Adipocyte (in vitro differentiated cells): Measurements from ENCODE around the gene TNFSF8.

ENCODE experiments used
- DNase-seq: peaks from one replicate; pipeline ENCODE4 v3.0.0-alpha.2; 2015; ENCODE audit warnings: low read depth
- H3K27me3 ChIP-seq: replicated peaks from 2 replicates; pipeline ENCODE4 v1.7.0; 2013; ENCODE audit warnings: mild to moderate bottlenecking, low read length, moderate library complexity; ENCODE audit not compliant: control insufficient read depth, insufficient read depth
- H3K36me3 ChIP-seq: 2 replicates; pipeline ENCODE4 v1.7.0; 2013; ENCODE audit warnings: low read length, mild to moderate bottlenecking, moderate library complexity; ENCODE audit not compliant: control insufficient read depth, insufficient read depth, severe bottlenecking
- H3K4me1 ChIP-seq: 2 replicates; pipeline ENCODE4 v1.7.0; 2013; ENCODE audit warnings: mild to moderate bottlenecking, low read length, moderate library complexity; ENCODE audit not compliant: control insufficient read depth, insufficient read depth
- H3K4me3 ChIP-seq: 2 replicates; pipeline ENCODE4 v1.7.0; 2013; ENCODE audit warnings: mild to moderate bottlenecking, low read length, moderate library complexity
- H3K9ac ChIP-seq: 2 replicates; pipeline ENCODE4 v1.7.0; 2013; ENCODE audit warnings: mild to moderate bottlenecking, low read length, moderate library complexity
- H3K9me3 ChIP-seq: 2 replicates; pipeline ENCODE4 v1.7.0; 2013; ENCODE audit warnings: mild to moderate bottlenecking, low read length, moderate library complexity; ENCODE audit not compliant: control insufficient read depth

Gene TNFSF8

GRCh38 chr9:114954956-114955582 is 24.7 kb upstream of the TNFSF8 start:
- Histone ChIP-seq H3K9ac (no peak overlapping the region), H3K36me3 (no peaks in the 10 kb centered on the region), H3K4me1 (peaks cover 37% of the 10 kb centered on the region), H3K4me3 (no peak overlapping the region), H3K9me3 (peaks cover 6% of the 10 kb centered on the region), H3K27me3 (no peaks in the 10 kb centered on the region)
- DNase-seq, result no peak

GRCh38 chr9:114953959-114954358 is 23.6 kb upstream of the TNFSF8 start:
- DNase-seq, result peak; percentile 91
- peak overlapping the region; percentile 20 for H3K4me3 ChIP-seq

DNA sequence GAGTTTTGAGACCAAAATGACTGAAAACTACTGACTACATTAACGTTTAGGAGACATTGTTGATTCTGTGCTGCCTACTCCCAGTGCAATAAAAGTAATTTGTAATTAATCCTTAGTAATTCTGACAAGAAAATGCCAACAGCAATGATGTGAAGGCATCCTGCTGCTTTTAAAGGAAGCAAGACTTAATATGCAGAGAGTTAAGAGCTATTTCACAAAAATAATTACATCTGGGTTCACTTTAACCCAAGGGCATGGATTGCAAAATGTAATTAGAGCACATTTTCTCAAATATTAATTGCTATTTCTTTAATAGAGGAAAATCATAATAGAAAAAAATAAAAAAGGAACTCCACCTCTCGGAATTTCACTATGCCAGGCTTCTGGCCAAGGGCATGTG is 22.7 kb upstream of the TNFSF8 start:
- H3K27me3 ChIP-seq, result no peaks in the 10 kb centered on the region
- H3K36me3 ChIP-seq, result no peaks in the 10 kb centered on the region
- peaks cover 29% of the 10 kb centered on the region for H3K4me1 ChIP-seq
- no peak for DNase-seq
- no peaks in the 10 kb centered on the region for H3K9me3 ChIP-seq
- no peak overlapping the region for H3K9ac ChIP-seq
- no peak overlapping the region for H3K4me3 ChIP-seq

More at GRCh38 chr9:114953959-114954358, 23.6 kb upstream of the TNFSF8 start:
- Histone ChIP-seq H3K27me3 (no peaks in the 10 kb centered on the region), H3K9ac (no peak overlapping the region), H3K36me3 (no peaks in the 10 kb centered on the region), H3K4me1 (peaks cover 36% of the 10 kb centered on the region), H3K9me3 (no peaks in the 10 kb centered on the region)

GRCh38 chr9:114950761-114951160 is 20.4 kb upstream of the TNFSF8 start:
- no peaks in the 10 kb centered on the region for H3K36me3 ChIP-seq
- H3K9ac ChIP-seq, result no peak overlapping the region
- DNase-seq, result no peak
- no peak overlapping the region for H3K4me3 ChIP-seq
- no peaks in the 10 kb centered on the region for H3K9me3 ChIP-seq
- no peaks in the 10 kb centered on the region for H3K27me3 ChIP-seq
- H3K4me1 ChIP-seq, result peaks cover 24% of the 10 kb centered on the region

- no peaks in the 10 kb centered on the region for H3K9me3 ChIP-seq
- H3K9ac ChIP-seq, result no peak overlapping the region
- H3K4me3 ChIP-seq, result no peak overlapping the region
- H3K36me3 ChIP-seq, result no peaks in the 10 kb centered on the region
- no peak for DNase-seq
- no peaks in the 10 kb centered on the region for H3K27me3 ChIP-seq
- H3K4me1 ChIP-seq, result no peaks in the 10 kb centered on the region
Measured at GRCh38 chr9:114947058-114947457, 16.7 kb upstream of the TNFSF8 start.

GRCh38 chr9:114945616-114946412 is 15.4 kb upstream of the TNFSF8 start:
- H3K4me3 ChIP-seq, result no peak overlapping the region
- H3K9ac ChIP-seq, result no peak overlapping the region
- H3K27me3 ChIP-seq, result no peaks in the 10 kb centered on the region
- no peaks in the 10 kb centered on the region for H3K4me1 ChIP-seq
- H3K9me3 ChIP-seq, result no peaks in the 10 kb centered on the region
- DNase-seq, result no peak
- H3K36me3 ChIP-seq, result no peaks in the 10 kb centered on the region

GRCh38 chr9:114941376-114941775 is 11.0 kb upstream of the TNFSF8 start:
- Histone ChIP-seq H3K4me1 (peaks cover 21% of the 10 kb centered on the region), H3K27me3 (no peaks in the 10 kb centered on the region), H3K9ac (no peak overlapping the region), H3K4me3 (no peak overlapping the region), H3K9me3 (no peaks in the 10 kb centered on the region), H3K36me3 (no peaks in the 10 kb centered on the region)
- DNase-seq, result no peak

- peak overlapping the region; percentile 15 for H3K4me3 ChIP-seq
- H3K36me3 ChIP-seq, result no peaks in the 10 kb centered on the region
- peak overlapping the region; percentile 68 for H3K9ac ChIP-seq
- no peaks in the 10 kb centered on the region for H3K9me3 ChIP-seq
- H3K27me3 ChIP-seq, result no peaks in the 10 kb centered on the region
- peaks cover 26% of the 10 kb centered on the region for H3K4me1 ChIP-seq
- DNase-seq, result peak; percentile 82
Measured at GRCh38 chr9:114938687-114939575, 8.5 kb upstream of the TNFSF8 start.

GRCh38 chr9:114937516-114937915 is 7.1 kb upstream of the TNFSF8 start:
- Histone ChIP-seq H3K9ac (no peak overlapping the region), H3K4me3 (no peak overlapping the region), H3K36me3 (no peaks in the 10 kb centered on the region), H3K4me1 (peaks cover 26% of the 10 kb centered on the region), H3K27me3 (peaks cover 3% of the 10 kb centered on the region), H3K9me3 (no peaks in the 10 kb centered on the region)
- no peak for DNase-seq

- Histone ChIP-seq H3K36me3 (no peaks in the 10 kb centered on the region), H3K4me3 (no peak overlapping the region), H3K9me3 (no peaks in the 10 kb centered on the region), H3K4me1 (peaks cover 26% of the 10 kb centered on the region), H3K27me3 (peaks cover 11% of the 10 kb centered on the region), H3K9ac (no peak overlapping the region)
- DNase-seq, result no peak
Measured at GRCh38 chr9:114936581-114936980, 6.2 kb upstream of the TNFSF8 start.

GRCh38 chr9:114935119-114935518 is 4.7 kb upstream of the TNFSF8 start:
- Histone ChIP-seq H3K9ac (no peak overlapping the region), H3K9me3 (no peaks in the 10 kb centered on the region), H3K36me3 (no peaks in the 10 kb centered on the region), H3K4me1 (peaks cover 26% of the 10 kb centered on the region), H3K27me3 (peaks cover 22% of the 10 kb centered on the region), H3K4me3 (no peak overlapping the region)
- no peak for DNase-seq
